Stimulated activated naive B cell treated with anti-CD40 and anti-IgM and Interleukin-4, amounts not matched to agents 10 μg/mL and 1 μg/mL and 100 μg/mL, for 72 hours (primary cell): ENCODE data around the gene ALG8.
"Not testable (repeated sequence)": the region's sequence is repeated elsewhere in the genome, so short reads cannot be mapped to it uniquely, and the experiment has no call there.

ENCODE experiments used
- ATAC-seq, 2 donors: fragments of 150-1000 bp; cut with Tn5 transposase; replicated peaks; 2 replicates each; pipeline ENCODE4 v1.10.0; 2021; ENCODE audit warnings: moderate library complexity in 1 of 2
- DNase-seq: peaks from one replicate; pipeline ENCODE4 v3.0.0; 2021
- H3K27ac Mint-ChIP-seq: one replicate; pipeline ENCODE4 v1.8.0; 2022; ENCODE audit warnings: mild to moderate bottlenecking, mixed read lengths
- H3K27me3 Mint-ChIP-seq, 2 donors: one replicate each; pipeline ENCODE4 v1.8.0; 2022; ENCODE audit warnings: mixed read lengths in 2 of 2
- H3K36me3 Mint-ChIP-seq, 2 donors: one replicate each; pipeline ENCODE4 v1.8.0; 2022; ENCODE audit warnings: mixed read lengths in 2 of 2, mild to moderate bottlenecking in 1 of 2
- H3K4me1 Mint-ChIP-seq, 2 donors: one replicate each; pipeline ENCODE4 v1.8.0; 2022; ENCODE audit warnings: mixed read lengths in 2 of 2, mild to moderate bottlenecking in 1 of 2
- H3K4me3 Mint-ChIP-seq, 2 donors: one replicate each; pipeline ENCODE4 v1.8.0; 2022; ENCODE audit warnings: mild to moderate bottlenecking in 2 of 2, mixed read lengths in 2 of 2, moderate library complexity in 1 of 2
- H3K9me3 Mint-ChIP-seq, 2 donors: one replicate each; pipeline ENCODE4 v1.8.0; 2022; ENCODE audit warnings: mixed read lengths in 2 of 2, mild to moderate bottlenecking in 1 of 2

ALG8 gene

DNA sequence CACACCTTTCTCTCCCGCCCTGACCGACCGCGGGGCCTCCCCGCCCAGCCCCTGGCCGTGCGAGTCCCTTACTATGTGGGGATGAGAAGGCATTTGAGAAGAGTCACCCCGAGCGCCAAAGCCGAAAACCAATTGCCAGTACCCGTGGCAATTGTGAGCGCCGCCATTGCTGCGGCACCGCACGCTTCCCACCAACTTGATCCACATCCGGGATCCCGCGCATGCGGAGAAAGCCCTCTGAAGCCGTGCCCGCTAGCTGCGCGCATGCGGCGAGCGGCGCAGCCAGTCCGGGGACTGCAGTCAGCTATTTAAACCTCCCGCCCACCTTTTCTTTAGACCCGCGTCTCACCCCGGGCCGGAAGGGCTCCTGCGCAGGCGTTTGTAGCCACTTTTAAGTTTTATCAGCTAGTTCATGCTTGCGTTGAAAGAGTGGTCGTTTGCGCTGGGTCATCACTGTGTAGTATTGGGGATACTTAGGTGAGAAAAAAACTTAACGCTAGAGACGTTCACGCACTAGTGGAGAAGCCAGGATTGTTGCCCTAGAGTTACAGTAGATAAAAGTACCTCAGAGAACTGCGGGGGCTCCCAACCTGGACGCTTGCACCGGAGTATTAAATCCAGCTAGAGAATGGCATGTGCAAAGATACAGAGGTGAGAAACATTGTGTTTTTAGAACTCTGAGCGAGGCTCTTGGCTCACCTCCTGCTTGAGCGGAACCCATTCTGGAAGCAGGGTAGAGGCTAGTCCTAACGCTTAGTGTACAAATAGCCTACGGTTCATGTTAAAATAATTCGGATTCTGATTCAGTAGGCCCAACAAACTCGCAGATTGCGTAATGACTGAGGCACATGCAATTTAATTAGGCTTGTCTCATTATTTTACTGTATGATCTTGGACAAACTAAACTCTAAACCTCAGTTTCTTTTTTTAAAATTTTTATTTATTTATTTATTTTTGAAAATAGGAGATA is at the start of gene ALG8:
Gene ALG8, minus strand, starts transcription at position 205 of the 970 bp plus-strand sequence. Its CDS starts 38 bp downstream, at position 167.
- ATAC-seq = peak; percentile 93 to 96
- H3K36me3 Mint-ChIP-seq = peaks cover 21 to 45% of the 10 kb centered on the region in 2 donors

GRCh38 chr11:78188286-78189173 is 49.1 kb upstream of the ALG8 start, which contains the start of the genes KCTD21 and USP35:
KCTD21 (minus strand) TSS chr11:78188626; CDS start chr11:78174554, 14,072 bp downstream.
USP35 (plus strand) TSS chr11:78188919; CDS start chr11:78196246, 7,327 bp downstream.
- Mint-ChIP-seq H3K27me3 (no peaks in the 10 kb centered on the region), H3K9me3 (peaks cover 2 to 3% of the 10 kb centered on the region in 2 donors), H3K27ac (peak within 1 kb of the TSS; percentile 97), H3K4me1 (peaks cover 40 to 64% of the 10 kb centered on the region in 2 donors), H3K4me3 (peak within 1 kb of the TSS; percentile 99 to 100), H3K36me3 (peaks cover 8 to 24% of the 10 kb centered on the region in 2 donors)
- DNase-seq (peak; percentile 93), ATAC-seq (peak; percentile 92 to 93)

More for the DNA sequence above, at the start of gene ALG8:
- H3K4me3 Mint-ChIP-seq = peak within 1 kb of the TSS; percentile 84 to 86
- no peaks in the 10 kb centered on the region for H3K27me3 Mint-ChIP-seq
- peak within 1 kb of the TSS; percentile 97 for H3K27ac Mint-ChIP-seq
- peak; percentile 97 for DNase-seq
- H3K9me3 Mint-ChIP-seq = peaks cover 0 to 3% of the 10 kb centered on the region in 2 donors
- peaks cover 34 to 70% of the 10 kb centered on the region in 2 donors for H3K4me1 Mint-ChIP-seq

- ATAC-seq (peak; percentile 64 to 72), DNase-seq (peak; percentile 74)
- Mint-ChIP-seq H3K4me1 (peaks cover 35 to 55% of the 10 kb centered on the region in 2 donors), H3K9me3 (peaks cover 2 to 3% of the 10 kb centered on the region in 2 donors), H3K27ac (peak overlapping the region; percentile 97), H3K36me3 (peaks cover 12 to 30% of the 10 kb centered on the region in 2 donors), H3K27me3 (no peaks in the 10 kb centered on the region), H3K4me3 (peak overlapping the region; percentile 99 to 100)
Observed at GRCh38 chr11:78187366-78188285, 48.2 kb upstream of the ALG8 start.

DNA sequence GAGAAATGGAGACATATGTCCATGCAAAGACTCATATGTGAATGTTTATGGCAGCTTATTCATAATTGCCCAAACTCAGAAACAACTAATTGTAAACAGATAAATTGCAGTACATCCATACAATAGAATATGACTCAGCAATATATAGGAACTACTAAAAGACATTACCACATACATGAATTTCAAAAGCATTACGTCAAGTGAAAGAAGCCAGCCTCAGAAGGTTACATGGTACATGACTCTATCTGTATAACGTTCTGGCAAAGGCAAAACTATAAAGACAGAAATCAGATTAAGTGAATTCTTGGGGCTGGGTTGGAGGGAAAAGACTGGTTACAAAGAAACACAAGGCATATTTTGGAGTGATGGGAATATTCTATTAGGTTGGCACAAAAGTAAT is 41.8 kb upstream of the ALG8 start:
- H3K27ac Mint-ChIP-seq = no peak overlapping the region
- no peak for DNase-seq
- H3K4me3 Mint-ChIP-seq = no peak overlapping the region
- H3K4me1 Mint-ChIP-seq = peaks cover 4 to 5% of the 10 kb centered on the region in 2 donors
- H3K27me3 Mint-ChIP-seq = no peaks in the 10 kb centered on the region
- ATAC-seq = no peak
- peaks cover 35 to 47% of the 10 kb centered on the region in 2 donors for H3K36me3 Mint-ChIP-seq
- H3K9me3 Mint-ChIP-seq = peaks cover 9 to 14% of the 10 kb centered on the region in 2 donors

DNA sequence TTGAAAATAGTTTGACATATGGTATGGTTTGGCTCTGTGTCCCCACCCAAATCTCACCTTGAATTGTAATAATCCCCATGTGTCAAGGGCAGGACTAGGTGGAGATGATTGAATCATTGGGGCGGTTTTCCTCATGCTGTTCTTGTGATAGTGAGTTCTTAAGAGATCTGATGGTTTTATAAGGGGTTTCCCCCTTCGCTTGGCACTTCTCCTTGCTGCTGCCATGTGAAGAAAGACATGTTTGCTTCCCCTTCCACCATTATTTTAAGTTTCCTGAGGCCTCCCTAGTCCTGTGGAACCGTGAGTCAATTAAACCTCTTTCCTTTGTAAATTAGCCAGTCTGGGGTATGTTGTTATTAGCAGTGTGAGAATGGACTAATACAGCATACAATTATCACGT is 41.3 kb upstream of the ALG8 start:
- H3K27ac Mint-ChIP-seq = peak overlapping the region; percentile 84
- peaks cover 10 to 16% of the 10 kb centered on the region in 2 donors for H3K9me3 Mint-ChIP-seq
- H3K4me3 Mint-ChIP-seq = no peak overlapping the region
- H3K36me3 Mint-ChIP-seq = peaks cover 39 to 51% of the 10 kb centered on the region in 2 donors
- no peak for ATAC-seq
- H3K27me3 Mint-ChIP-seq = no peaks in the 10 kb centered on the region
- DNase-seq = no peak
- peaks cover 4 to 5% of the 10 kb centered on the region in 2 donors for H3K4me1 Mint-ChIP-seq

DNA sequence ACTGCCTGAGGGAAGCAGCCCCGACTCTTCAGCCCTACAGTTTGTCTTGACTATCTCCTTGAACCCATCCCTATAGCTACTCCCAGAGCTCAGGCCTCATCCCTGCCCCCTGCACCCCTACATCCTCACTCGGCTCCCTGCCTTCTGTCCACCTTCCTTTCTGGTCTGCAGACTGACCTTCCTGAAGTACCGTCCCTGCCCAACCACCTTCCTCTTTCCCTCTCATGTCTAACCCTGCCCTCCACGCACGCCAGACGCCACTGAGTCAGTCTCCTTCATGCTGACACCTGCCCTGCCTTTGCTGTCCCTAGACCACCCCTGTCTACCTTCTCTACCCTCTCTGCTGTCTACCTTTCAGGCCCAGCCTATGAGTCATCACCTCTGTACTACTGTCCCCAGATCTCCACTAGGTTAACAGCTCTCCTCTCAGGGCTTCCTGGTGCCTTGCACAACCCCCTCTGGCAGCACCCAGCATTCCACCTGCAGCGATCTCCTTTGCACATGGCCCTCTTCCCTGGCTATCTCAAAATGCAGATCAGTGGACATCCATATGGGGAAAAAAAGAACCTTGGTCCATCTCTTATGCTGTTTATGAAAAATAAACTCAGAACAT is 40.1 kb upstream of the ALG8 start:
- peaks cover 4 to 5% of the 10 kb centered on the region in 2 donors for H3K4me1 Mint-ChIP-seq
- no peak for ATAC-seq
- no peak overlapping the region for H3K27ac Mint-ChIP-seq
- peaks cover 10 to 16% of the 10 kb centered on the region in 2 donors for H3K9me3 Mint-ChIP-seq
- H3K27me3 Mint-ChIP-seq = no peaks in the 10 kb centered on the region
- no peak for DNase-seq
- no peak overlapping the region for H3K4me3 Mint-ChIP-seq
- peaks cover 42 to 55% of the 10 kb centered on the region in 2 donors for H3K36me3 Mint-ChIP-seq

DNA sequence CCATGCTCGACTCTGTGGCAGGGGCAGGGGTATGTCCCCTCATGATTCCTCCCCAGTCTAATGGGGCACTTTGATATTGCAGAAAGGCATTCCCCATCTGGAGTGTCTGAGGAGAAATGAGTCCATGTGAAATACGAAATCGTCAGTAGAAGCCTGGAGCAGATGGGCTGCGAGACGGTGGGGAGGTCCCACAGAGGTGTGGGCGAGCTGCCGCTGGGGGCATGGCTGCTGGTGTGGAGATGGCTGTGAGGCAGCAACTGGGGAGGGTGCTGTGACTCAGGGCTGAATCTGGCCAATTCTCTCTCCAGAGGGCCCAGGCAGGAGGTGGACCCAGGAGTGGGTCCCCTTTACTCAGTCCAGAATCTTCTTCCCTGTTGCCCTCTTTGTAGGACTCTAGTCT is 37.8 kb upstream of the ALG8 start:
- H3K9me3 Mint-ChIP-seq = peaks cover 10 to 16% of the 10 kb centered on the region in 2 donors
- no peak overlapping the region for H3K27ac Mint-ChIP-seq
- DNase-seq (no peak), ATAC-seq (no peak)
- no peaks in the 10 kb centered on the region for H3K27me3 Mint-ChIP-seq
- peaks cover 4 to 5% of the 10 kb centered on the region in 2 donors for H3K4me1 Mint-ChIP-seq
- no peak overlapping the region for H3K4me3 Mint-ChIP-seq
- H3K36me3 Mint-ChIP-seq = peaks cover 54 to 67% of the 10 kb centered on the region in 2 donors

DNA sequence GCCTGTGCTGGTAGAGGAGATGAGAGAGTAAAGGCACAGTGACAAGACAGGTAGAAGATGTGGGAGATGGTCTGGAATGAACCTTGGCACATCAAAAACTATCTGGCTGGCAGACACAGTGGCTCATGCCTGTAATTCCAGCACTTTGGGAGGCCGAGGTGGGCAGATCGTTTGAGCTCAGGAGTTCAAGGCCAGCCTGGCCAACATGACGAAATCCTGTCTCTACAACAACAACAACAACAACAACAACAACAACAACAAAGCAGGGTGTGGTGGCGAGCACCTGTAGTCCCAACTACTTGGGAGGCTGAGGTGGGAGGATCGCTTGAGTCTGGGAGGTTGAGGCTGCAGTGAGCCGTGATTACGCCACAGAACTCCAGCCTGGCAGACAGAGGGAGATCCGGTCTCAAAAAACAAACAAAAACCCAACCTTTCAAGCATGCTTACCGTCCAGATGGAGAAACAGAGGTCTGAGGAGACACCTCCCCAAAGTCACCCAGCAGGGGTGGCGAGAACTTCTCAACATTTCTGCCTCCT is 37.2 kb upstream of the ALG8 start:
- DNase-seq (no peak), ATAC-seq (no peak)
- no peak overlapping the region for H3K4me3 Mint-ChIP-seq
- no peaks in the 10 kb centered on the region for H3K27me3 Mint-ChIP-seq
- H3K9me3 Mint-ChIP-seq = peaks cover 10 to 16% of the 10 kb centered on the region in 2 donors
- H3K4me1 Mint-ChIP-seq = peaks cover 4 to 5% of the 10 kb centered on the region in 2 donors
- no peak overlapping the region for H3K27ac Mint-ChIP-seq
- peaks cover 58 to 69% of the 10 kb centered on the region in 2 donors for H3K36me3 Mint-ChIP-seq

- Mint-ChIP-seq H3K9me3 (peaks cover 8 to 11% of the 10 kb centered on the region in 2 donors), H3K36me3 (peaks cover 52 to 65% of the 10 kb centered on the region in 2 donors)
- H3K27me3 Mint-ChIP-seq, DNase-seq, H3K4me3 Mint-ChIP-seq, H3K4me1 Mint-ChIP-seq, ATAC-seq, H3K27ac Mint-ChIP-seq: not testable (repeated sequence)
Observed at GRCh38 chr11:78175862-78176261, 36.4 kb upstream of the ALG8 start.

GRCh38 chr11:78171951-78172350 is 32.5 kb upstream of the ALG8 start:
- no peak overlapping the region for H3K4me3 Mint-ChIP-seq
- DNase-seq (no peak), ATAC-seq (no peak)

DNA sequence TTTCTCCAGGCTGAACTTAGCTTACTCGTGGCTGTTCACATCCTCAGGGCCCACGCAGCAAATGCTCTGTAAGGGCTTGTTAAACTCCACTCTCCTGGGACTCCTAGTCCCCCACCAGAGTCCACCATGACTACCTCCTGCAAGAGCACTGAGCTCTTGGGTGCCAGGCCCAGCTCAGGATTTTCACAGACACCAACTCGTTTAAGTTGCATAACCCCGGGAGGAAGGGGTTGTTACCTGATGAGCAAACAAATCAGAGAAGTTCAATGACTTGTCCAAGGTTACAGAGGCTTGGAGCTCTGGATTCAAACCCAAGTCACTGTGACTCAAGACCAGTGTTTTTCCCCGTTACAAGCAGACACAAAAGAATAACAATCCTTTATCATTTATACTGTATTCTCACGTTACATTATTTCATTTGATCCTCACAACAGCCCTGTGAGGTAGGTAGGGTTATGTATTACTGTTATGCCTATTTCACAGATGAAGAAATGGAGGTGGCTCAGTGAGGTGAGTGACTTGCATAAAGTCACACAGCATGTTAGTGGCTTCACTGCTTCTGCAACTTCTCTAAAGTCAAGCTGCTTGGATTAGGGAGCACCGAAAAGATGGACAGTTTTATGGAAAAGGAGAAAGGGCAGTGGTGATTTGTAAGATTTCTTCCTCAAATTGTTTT is 31.6 kb upstream of the ALG8 start:
- Mint-ChIP-seq H3K9me3 (no peaks in the 10 kb centered on the region), H3K27me3 (no peaks in the 10 kb centered on the region), H3K4me3 (no peak overlapping the region), H3K27ac (no peak overlapping the region), H3K36me3 (peaks cover 36 to 37% of the 10 kb centered on the region in 2 donors), H3K4me1 (no peaks in the 10 kb centered on the region)
- DNase-seq = no peak
- no peak for ATAC-seq

More at GRCh38 chr11:78171951-78172350, 32.5 kb upstream of the ALG8 start:
- Mint-ChIP-seq H3K27ac (no peak overlapping the region), H3K36me3 (peaks cover 44 to 47% of the 10 kb centered on the region in 2 donors), H3K9me3 (peaks cover 3 to 5% of the 10 kb centered on the region in 2 donors), H3K4me1 (no peaks in the 10 kb centered on the region), H3K27me3 (no peaks in the 10 kb centered on the region)

DNA sequence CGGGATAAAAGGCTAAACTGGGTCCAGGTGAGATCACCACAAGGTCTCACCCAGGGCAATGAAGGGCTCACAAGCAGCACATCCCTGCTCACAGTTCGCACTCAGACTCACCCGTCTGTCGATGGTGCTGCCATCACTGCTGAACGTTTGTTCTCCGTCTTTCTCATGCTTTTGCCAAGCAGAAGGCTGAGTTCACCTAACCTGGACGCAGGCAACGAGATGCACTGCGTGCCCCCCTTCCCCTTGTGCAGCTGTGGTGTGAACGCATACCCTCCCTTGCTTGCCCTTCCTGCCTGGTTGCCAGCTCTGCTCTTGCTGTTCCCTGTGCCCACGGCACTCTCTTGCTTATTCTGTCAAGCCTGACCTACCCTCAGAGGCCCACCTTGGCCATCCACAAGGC is 31.0 kb upstream of the ALG8 start:
- H3K27me3 Mint-ChIP-seq = no peaks in the 10 kb centered on the region
- peaks cover 33 to 35% of the 10 kb centered on the region in 2 donors for H3K36me3 Mint-ChIP-seq
- H3K4me3 Mint-ChIP-seq = no peak overlapping the region
- H3K27ac Mint-ChIP-seq = no peak overlapping the region
- DNase-seq (no peak), ATAC-seq (no peak)
- no peaks in the 10 kb centered on the region for H3K4me1 Mint-ChIP-seq
- H3K9me3 Mint-ChIP-seq = no peaks in the 10 kb centered on the region
